ENCODE measurements around the gene SCGB1D1. TPM values are rescaled to one million over a fixed set of nuclear protein-coding genes. Genes with fewer than 3 reads are reported as not detected.

SCGB1D1 gene
- total and polyA plus RNA-seq, 4 donors, result not detected

DNA sequence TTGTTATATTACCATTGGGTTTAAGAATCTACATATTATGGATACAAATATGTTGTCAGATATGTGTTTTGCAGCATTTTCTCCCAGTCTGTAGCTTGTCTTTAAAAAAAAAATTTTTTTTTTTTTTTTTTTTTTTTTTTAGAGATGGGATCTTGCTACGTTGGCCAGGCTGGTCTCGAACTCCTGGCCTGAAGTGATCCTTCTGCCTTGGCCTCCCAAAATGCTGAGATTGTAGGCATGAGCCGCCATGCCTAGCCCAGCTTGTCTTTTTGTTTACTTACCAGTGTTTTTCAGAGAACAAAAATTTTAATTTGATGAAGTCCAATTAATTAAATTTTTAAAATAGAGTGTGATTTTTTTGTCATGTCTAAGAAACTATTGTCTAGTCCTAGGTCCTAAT is 36.4 kb upstream of the SCGB1D1 start:
- no peak overlapping the region for H3K4me3 ChIP-seq (ENCODE audit: low read depth, low read length)
- peaks cover 36% of the 10 kb centered on the region for H3K36me3 ChIP-seq (ENCODE audit: control insufficient read depth, insufficient read depth, low read length)
- no CpG with 5 or more reads among the region's 3 CpGs for WGBS (ENCODE audit: insufficient coverage)
- no peaks in the 10 kb centered on the region for H3K4me1 ChIP-seq (ENCODE audit: control insufficient read depth, insufficient read depth, low read length)
- H3K9me3 ChIP-seq (ENCODE audit: control insufficient read depth, insufficient read depth, low read length), result no peaks in the 10 kb centered on the region
- H3K27me3 ChIP-seq (ENCODE audit: control insufficient read depth, insufficient read depth, low read length), result no peaks in the 10 kb centered on the region
- no peak overlapping the region for H3K27ac ChIP-seq (ENCODE audit: low read depth, low read length)
- DNase-seq (ENCODE audit: low read depth in 4 of 6, low spot score in 6 of 6), result no peak

DNA sequence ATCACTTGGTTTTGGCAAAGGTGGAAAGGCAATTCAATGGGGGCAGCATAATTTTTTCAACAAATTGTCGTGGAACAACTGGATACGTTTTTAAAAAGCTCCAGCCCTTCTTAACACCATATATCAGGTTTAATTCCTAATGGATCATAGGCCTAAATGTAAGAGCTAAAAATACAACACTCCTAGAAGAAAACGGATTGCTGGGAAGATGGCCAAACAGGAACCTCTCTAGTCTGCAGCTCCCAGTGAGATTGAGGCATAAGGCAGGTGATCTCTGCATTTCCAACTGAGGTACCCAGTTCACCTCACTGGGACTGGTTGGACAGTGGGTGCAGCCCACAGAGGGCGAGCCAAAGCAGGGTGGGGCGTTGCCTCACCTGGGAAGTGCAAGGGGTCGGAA is 32.4 kb upstream of the SCGB1D1 start:
- Histone ChIP-seq H3K4me3 (ENCODE audit: low read depth, low read length) (no peak overlapping the region), H3K27ac (ENCODE audit: low read depth, low read length) (no peak overlapping the region), H3K4me1 (ENCODE audit: control insufficient read depth, insufficient read depth, low read length) (no peaks in the 10 kb centered on the region), H3K36me3 (ENCODE audit: control insufficient read depth, insufficient read depth, low read length) (peaks cover 2% of the 10 kb centered on the region), H3K27me3 (ENCODE audit: control insufficient read depth, insufficient read depth, low read length) (no peaks in the 10 kb centered on the region), H3K9me3 (ENCODE audit: control insufficient read depth, insufficient read depth, low read length) (no peaks in the 10 kb centered on the region)
- WGBS (ENCODE audit: insufficient coverage), result 40% methylated on average over 1 of the region's 6 CpGs
- DNase-seq (ENCODE audit: low read depth in 4 of 6, low spot score in 6 of 6), result peak in 1 of 6 donors; percentile 23

DNA sequence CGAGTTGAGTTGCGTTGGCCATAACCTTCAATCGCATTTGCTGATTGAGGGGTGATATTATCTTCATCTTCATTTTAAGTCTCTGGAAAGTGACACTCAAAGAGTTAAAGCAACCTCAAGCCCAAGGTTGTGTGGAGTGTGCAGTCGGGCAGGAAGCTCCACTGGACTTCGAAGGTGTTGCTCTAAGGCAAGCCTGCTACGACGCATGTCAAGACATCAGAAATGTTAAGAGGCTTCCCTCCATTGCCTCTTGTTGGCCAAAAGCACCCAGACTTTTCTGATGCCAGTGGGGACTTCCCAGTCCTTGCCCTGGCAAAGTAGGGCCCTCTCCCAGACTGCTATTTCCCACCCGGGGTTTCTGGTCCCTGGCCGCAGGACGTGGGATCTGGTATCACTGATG is 23.6 kb upstream of the SCGB1D1 start:
- Histone ChIP-seq H3K4me1 (ENCODE audit: control insufficient read depth, insufficient read depth, low read length) (no peaks in the 10 kb centered on the region), H3K9me3 (ENCODE audit: control insufficient read depth, insufficient read depth, low read length) (no peaks in the 10 kb centered on the region), H3K27me3 (ENCODE audit: control insufficient read depth, insufficient read depth, low read length) (no peaks in the 10 kb centered on the region), H3K27ac (ENCODE audit: low read depth, low read length) (no peak overlapping the region), H3K4me3 (ENCODE audit: low read depth, low read length) (no peak overlapping the region), H3K36me3 (ENCODE audit: control insufficient read depth, insufficient read depth, low read length) (no peaks in the 10 kb centered on the region)
- DNase-seq (ENCODE audit: low read depth in 4 of 6, low spot score in 6 of 6), result no peak
- 93% methylated on average over 7 of the region's 10 CpGs for WGBS (ENCODE audit: insufficient coverage)

DNA sequence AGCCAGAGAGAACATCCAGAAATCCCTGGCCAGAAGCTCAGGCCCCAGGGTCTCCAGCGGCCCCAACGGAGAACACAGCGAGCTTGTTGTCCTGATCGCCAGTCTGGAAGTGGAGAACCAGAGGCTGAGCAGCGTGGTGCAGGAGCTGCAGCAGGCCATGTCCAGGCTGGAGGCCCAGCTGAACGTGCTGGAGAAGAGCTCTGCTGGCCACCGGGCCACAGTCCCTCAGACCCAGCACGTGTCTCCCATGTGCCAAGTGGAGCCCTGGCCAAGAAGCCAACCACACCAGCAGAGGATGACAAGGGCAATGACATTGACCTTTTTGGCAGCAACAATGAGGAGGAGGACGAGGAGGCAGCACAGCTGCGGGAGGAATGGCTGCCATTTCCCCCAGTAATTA is 20.6 kb upstream of the SCGB1D1 start:
- Histone ChIP-seq H3K4me1 (ENCODE audit: control insufficient read depth, insufficient read depth, low read length) (no peaks in the 10 kb centered on the region), H3K27ac (ENCODE audit: low read depth, low read length) (no peak overlapping the region), H3K9me3 (ENCODE audit: control insufficient read depth, insufficient read depth, low read length) (no peaks in the 10 kb centered on the region), H3K4me3 (ENCODE audit: low read depth, low read length) (no peak overlapping the region), H3K27me3 (ENCODE audit: control insufficient read depth, insufficient read depth, low read length) (no peaks in the 10 kb centered on the region), H3K36me3 (ENCODE audit: control insufficient read depth, insufficient read depth, low read length) (no peaks in the 10 kb centered on the region)
- no peak for DNase-seq (ENCODE audit: low read depth in 4 of 6, low spot score in 6 of 6)
- 84% methylated on average over 8 of the region's 10 CpGs for WGBS (ENCODE audit: insufficient coverage)

DNA sequence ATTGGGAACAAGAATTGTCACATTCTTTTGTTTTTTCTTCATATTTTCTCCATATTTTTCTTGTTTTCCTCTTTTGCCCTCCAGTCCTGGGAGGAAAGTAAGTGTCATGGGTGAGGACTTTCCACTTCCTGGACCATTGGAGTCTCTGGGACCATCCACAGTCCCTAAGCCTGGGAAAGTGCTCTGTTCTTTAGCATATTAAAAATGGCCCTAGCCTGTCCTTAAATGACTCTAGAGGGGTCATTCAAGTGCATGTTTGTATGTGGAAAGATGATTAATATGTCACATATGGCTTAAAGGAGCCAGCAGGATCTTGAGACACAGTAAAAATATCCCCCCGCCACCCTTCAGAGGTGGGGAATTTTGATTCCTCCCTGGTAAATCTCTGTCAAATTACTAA is 20.1 kb upstream of the SCGB1D1 start:
- Histone ChIP-seq H3K4me3 (ENCODE audit: low read depth, low read length) (no peak overlapping the region), H3K27me3 (ENCODE audit: control insufficient read depth, insufficient read depth, low read length) (no peaks in the 10 kb centered on the region), H3K9me3 (ENCODE audit: control insufficient read depth, insufficient read depth, low read length) (no peaks in the 10 kb centered on the region), H3K4me1 (ENCODE audit: control insufficient read depth, insufficient read depth, low read length) (no peaks in the 10 kb centered on the region), H3K36me3 (ENCODE audit: control insufficient read depth, insufficient read depth, low read length) (no peaks in the 10 kb centered on the region), H3K27ac (ENCODE audit: low read depth, low read length) (no peak overlapping the region)
- no CpG with 5 or more reads among the region's 1 CpG for WGBS (ENCODE audit: insufficient coverage)
- no peak for DNase-seq (ENCODE audit: low read depth in 4 of 6, low spot score in 6 of 6)

DNA sequence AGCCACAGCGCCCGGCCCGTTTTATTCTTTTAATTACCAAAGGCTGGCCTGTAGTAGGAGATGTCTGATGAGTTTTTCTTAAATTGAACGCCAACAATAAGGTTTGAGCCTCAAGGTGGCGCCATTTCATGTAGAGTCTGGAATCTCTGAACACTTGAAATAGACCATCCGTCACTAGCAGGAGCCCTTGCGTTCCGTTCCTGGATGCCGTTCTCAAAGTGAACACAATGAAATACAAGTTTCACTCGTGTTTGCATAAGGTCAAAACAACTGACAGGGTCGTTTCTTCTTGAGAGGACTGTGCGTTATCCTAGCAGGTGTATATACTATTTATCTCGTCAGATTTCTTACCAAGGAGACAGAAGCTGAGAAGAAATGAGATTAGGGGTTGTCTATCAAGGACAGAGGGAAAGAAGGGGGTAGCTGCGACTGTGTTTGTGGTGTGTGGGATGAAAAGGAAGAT is 18.7 kb upstream of the SCGB1D1 start:
- Histone ChIP-seq H3K4me3 (ENCODE audit: low read depth, low read length) (no peak overlapping the region), H3K4me1 (ENCODE audit: control insufficient read depth, insufficient read depth, low read length) (no peaks in the 10 kb centered on the region), H3K27ac (ENCODE audit: low read depth, low read length) (no peak overlapping the region), H3K27me3 (ENCODE audit: control insufficient read depth, insufficient read depth, low read length) (no peaks in the 10 kb centered on the region), H3K36me3 (ENCODE audit: control insufficient read depth, insufficient read depth, low read length) (no peaks in the 10 kb centered on the region), H3K9me3 (ENCODE audit: control insufficient read depth, insufficient read depth, low read length) (no peaks in the 10 kb centered on the region)
- WGBS (ENCODE audit: insufficient coverage), result 5% methylated on average over 9 of the region's 14 CpGs
- peak; percentile 61 to 95 (median 71) for DNase-seq (ENCODE audit: low read depth in 4 of 6, low spot score in 6 of 6)

DNA sequence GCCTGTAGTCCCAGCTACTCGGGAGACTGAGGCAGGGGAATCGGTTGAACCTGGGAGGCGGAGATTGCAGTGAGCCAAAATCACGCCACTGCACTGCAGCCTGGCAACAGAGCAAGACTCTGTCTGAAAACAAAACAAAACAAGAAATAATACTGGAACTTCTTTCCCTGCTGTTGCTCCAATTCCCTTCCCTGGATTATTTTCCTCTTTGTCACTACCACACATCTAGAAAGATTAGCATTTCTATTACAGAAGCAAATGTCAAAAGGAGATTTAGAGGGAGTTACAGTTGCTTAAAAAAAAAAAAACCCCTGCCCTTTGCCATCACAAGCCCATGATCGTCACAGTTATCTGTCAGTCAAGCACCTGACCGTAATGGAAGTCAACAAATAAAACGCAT is 17.7 kb upstream of the SCGB1D1 start:
- Histone ChIP-seq H3K4me1 (ENCODE audit: control insufficient read depth, insufficient read depth, low read length) (no peaks in the 10 kb centered on the region), H3K36me3 (ENCODE audit: control insufficient read depth, insufficient read depth, low read length) (no peaks in the 10 kb centered on the region), H3K9me3 (ENCODE audit: control insufficient read depth, insufficient read depth, low read length) (no peaks in the 10 kb centered on the region), H3K27me3 (ENCODE audit: control insufficient read depth, insufficient read depth, low read length) (no peaks in the 10 kb centered on the region), H3K27ac (ENCODE audit: low read depth, low read length) (no peak overlapping the region), H3K4me3 (ENCODE audit: low read depth, low read length) (no peak overlapping the region)
- DNase-seq (ENCODE audit: low read depth in 4 of 6, low spot score in 6 of 6), result no peak
- 63% methylated on average over 7 of the region's 7 CpGs for WGBS (ENCODE audit: insufficient coverage)

DNA sequence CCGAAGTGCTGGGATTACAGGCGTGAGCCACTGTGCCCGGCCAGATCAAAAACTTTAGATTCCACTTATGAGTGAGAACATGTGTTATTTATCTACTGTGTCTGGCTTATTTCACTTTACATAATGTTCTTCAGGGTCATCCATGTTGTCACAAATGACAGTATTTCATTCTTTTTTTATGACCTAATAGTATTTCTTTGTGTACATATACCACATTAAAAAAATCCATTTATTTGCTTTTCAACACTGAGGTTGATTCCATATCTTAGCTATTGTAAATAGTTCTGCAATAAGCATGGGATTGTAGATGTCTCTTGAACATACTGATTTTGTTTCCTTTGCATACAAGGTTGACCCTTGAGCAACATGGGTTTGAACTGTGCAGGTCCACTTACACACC is 13.2 kb upstream of the SCGB1D1 start:
- Histone ChIP-seq H3K9me3 (ENCODE audit: control insufficient read depth, insufficient read depth, low read length) (no peaks in the 10 kb centered on the region), H3K36me3 (ENCODE audit: control insufficient read depth, insufficient read depth, low read length) (no peaks in the 10 kb centered on the region), H3K27ac (ENCODE audit: low read depth, low read length) (no peak overlapping the region), H3K27me3 (ENCODE audit: control insufficient read depth, insufficient read depth, low read length) (no peaks in the 10 kb centered on the region), H3K4me1 (ENCODE audit: control insufficient read depth, insufficient read depth, low read length) (no peaks in the 10 kb centered on the region), H3K4me3 (ENCODE audit: low read depth, low read length) (no peak overlapping the region)
- WGBS (ENCODE audit: insufficient coverage), result no CpG with 5 or more reads among the region's 3 CpGs
- no peak for DNase-seq (ENCODE audit: low read depth in 4 of 6, low spot score in 6 of 6)

DNA sequence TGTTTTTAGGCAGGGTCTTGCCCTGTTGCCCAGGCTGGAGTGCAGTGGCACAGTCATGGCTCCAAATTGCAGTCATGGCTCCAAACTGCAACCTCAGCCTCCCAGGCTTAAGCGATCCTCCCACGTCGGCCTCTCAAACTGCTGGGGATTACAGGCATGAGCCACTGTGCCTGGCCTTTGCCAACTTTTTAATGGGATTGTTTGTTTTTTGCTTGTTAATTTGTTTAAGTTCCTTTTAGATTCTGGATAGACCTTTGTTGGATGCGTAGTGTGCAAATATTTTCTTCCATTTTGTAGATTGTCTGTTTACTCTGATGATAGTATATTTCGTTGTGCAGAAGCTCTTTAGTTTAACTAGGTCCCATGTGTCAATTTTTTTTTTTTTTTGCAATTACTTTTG is 10.0 kb upstream of the SCGB1D1 start:
- H3K27me3 ChIP-seq (ENCODE audit: control insufficient read depth, insufficient read depth, low read length), result no peaks in the 10 kb centered on the region
- peaks cover 2% of the 10 kb centered on the region for H3K9me3 ChIP-seq (ENCODE audit: control insufficient read depth, insufficient read depth, low read length)
- no peak overlapping the region for H3K27ac ChIP-seq (ENCODE audit: low read depth, low read length)
- 90% methylated on average over 2 of the region's 5 CpGs for WGBS (ENCODE audit: insufficient coverage)
- H3K4me3 ChIP-seq (ENCODE audit: low read depth, low read length), result no peak overlapping the region
- DNase-seq (ENCODE audit: low read depth in 4 of 6, low spot score in 6 of 6), result no peak
- no peaks in the 10 kb centered on the region for H3K4me1 ChIP-seq (ENCODE audit: control insufficient read depth, insufficient read depth, low read length)
- no peaks in the 10 kb centered on the region for H3K36me3 ChIP-seq (ENCODE audit: control insufficient read depth, insufficient read depth, low read length)

DNA sequence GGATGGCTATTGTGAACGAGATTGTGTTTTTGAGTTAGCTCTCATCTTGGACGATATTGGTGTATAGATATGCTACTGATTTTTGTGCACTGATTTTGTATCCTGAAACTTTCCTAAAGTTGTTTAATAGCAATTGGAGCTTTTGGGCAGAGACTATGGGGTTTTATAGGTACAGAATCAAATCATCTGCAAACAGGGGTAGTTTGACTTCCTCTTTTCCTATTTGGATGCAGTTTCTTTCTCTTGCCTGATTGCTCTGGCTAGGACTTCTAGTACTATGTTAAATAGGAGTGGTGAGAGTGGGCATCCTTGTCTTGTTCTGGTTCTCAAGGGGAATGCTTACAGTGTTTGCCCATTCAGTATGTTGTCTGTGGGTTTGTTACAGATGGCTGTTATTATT is 8.9 kb upstream of the SCGB1D1 start:
- Histone ChIP-seq H3K4me3 (ENCODE audit: low read depth, low read length) (no peak overlapping the region), H3K27ac (ENCODE audit: low read depth, low read length) (no peak overlapping the region), H3K4me1 (ENCODE audit: control insufficient read depth, insufficient read depth, low read length) (no peaks in the 10 kb centered on the region), H3K27me3 (ENCODE audit: control insufficient read depth, insufficient read depth, low read length) (no peaks in the 10 kb centered on the region), H3K36me3 (ENCODE audit: control insufficient read depth, insufficient read depth, low read length) (no peaks in the 10 kb centered on the region), H3K9me3 (ENCODE audit: control insufficient read depth, insufficient read depth, low read length) (peaks cover 2% of the 10 kb centered on the region)
- WGBS (ENCODE audit: insufficient coverage), result no CpG with 5 or more reads among the region's 2 CpGs
- no peak for DNase-seq (ENCODE audit: low read depth in 4 of 6, low spot score in 6 of 6)
